ENCODE measurements around the gene ODC1.
A peak's percentile ranks its signal among the peaks of the same experiment; 100 is the strongest.

ODC1 gene

DNA sequence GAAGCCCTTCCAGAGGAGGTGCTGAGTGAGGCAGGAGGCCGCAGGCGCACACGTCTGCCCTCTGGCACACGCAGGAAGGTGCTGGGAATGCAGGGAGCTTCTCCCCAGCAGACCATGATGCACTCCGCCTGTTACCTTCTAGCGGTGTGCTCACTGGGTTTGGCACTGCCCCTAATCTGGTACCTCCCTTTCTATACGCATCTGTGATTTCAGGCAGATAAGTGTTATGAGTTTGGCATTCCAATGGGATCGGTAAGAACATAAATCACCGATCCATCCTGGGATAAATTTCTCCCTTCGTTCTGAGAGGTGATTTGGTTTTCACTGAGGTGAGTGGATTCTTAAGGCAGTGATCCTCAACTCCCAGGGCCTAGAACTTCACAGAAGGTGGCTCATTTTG, 34.6 kb downstream of the ODC1 start:
- DNase-seq = no peak

DNA sequence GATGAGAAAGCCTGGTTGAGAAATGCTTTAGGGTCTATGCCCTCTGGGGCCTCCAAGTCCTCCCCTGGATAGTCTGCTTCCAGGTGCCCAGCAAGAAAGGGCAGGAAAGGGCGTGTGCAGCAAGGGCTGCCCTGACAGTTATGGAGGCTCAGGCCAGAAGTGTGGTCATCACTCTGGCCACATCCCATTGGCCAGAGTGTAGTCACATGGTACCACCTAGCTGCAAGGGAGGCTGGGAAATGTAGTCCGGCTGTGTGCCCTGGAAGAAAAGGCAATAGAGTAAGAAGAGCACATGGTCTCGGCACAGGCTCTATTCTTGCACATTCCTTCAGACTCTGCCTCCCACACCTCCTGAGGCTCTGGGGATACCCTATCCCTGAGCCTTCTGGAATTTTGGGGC, 35.7 kb downstream of the ODC1 start:
- no peak for DNase-seq

DNA sequence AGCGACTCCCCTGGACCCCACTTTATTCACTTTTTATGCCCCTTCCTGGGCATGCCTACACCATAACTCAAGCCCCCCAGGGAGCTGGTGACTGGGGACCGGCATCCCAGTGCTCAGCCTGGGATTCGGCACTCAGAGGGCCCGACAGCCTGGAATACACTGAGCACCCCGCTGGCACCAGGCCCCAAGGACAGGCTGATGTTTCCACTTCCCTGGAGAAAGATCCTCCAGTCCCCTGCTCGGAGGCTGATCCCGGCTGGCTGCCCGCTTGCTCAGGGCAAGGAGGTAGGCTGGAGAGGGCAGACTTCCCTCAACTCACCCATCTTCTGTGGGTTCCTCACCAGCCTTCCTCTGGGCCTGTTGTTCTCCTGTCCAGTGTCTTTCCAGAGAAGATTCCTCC, 36.6 kb downstream of the ODC1 start:
- DNase-seq = no peak

DNA sequence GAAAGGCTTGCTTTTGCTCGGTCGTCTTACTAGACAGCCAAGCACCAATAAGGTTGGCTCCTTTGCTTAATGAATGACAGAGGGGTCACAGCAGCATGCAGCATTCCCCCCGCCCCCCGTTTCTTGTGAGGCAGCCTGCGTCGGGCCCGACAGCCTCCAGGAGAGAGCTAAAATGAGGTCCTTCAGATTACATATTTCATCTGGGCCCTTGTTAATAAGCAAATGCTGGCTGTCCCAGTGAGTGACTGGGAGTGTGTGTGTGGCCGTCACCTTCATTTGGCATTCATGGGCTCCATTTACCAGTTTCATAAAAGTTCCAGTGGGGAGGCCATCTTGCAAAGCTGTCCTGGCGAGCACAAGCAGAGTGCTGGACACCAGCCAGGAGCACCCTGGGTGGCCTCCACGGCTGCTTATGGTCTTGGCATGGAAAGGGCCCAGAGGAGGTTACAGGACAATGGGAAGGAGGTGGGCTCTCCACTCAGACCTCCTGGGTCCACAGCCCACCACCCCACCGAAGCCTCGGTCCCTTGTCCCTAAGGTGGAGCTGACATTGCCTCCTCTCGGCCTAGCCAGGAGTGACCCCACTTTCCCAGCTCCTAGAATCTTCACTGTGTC, 37.2 kb downstream of the ODC1 start:
- no peak for DNase-seq

DNA sequence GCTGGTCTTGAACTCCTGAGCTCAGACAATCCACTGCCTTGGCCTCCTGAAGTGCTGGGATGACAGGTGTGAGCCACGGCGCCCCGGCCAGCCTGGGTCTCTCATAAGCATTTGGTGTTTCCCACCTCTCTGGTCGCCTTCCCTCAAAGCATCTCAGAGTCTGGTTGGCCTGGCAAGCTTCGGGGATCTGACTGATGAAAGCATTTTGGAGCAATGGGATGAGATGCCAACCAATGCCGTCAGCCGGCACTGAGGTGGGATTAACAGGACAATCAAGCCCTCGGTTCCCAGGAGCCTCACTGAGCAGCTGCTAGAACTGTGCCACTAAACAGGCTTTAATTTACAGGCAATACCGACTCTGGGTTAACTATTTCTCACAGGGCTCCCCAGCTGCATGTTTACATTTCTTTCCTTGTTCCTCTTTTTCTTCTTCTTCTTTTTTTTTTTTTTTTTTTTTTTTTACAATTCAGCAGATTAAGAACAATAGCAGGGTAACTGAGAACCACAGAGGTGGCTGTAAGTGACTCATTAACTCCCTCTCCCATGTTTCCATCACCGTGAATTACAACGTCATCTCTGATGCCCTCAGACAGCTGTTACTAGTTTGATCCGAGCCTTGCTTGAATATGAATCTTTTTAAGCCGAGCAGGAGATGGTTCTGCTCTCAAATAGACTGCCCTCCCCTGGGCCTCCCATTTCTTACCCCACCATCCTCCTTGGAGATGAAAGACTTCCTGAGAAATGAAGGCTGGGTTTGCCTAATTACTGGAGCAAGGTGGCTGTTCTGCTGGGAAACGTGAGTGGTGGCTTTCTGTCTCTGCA, 37.9 kb downstream of the ODC1 start:
- DNase-seq = no peak

DNA sequence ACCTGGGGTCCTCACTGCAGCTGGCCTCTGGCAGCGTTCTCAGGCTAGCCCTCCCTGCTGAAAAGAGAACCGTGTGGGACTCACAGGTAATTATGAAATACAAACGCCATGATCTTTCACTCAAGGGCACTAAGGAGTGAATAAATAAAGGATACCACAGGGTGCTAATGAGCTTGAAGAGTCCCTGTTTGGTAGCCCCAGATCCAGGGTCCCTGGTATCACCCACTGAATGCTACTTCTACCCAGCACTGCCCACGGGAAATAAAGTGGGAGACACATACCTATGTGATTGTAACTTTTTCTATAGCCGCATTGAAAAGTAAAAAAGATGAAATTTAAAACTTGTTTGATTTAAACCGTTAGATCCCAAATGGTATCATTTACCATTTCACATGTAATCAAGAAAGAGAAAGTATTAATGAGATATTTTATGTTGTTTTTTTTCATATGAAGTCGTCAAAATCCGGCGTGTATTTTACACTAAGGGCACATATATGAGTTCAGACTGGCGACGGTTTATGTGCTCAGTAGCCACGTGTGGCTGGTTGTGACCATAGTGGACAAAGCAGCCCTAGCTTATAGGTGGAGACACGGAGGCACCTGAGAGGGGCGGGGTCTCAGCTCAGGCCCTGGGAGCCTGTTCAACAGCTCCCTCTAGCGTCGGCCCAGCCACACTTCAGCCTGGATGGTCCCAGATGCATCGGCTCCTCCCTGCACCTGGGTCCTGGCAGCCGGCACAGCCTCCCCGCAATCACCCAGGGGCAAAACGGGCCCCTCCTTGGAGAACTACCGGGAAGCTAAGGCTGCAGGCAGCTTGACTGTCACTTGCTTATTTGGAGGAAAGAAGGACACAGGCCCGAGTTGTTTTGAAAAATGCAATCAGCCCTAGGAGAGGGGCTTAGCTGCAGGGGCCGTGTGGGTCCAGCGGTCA, 39.2 kb downstream of the ODC1 start:
- DNase-seq = peak; percentile 76

DNA sequence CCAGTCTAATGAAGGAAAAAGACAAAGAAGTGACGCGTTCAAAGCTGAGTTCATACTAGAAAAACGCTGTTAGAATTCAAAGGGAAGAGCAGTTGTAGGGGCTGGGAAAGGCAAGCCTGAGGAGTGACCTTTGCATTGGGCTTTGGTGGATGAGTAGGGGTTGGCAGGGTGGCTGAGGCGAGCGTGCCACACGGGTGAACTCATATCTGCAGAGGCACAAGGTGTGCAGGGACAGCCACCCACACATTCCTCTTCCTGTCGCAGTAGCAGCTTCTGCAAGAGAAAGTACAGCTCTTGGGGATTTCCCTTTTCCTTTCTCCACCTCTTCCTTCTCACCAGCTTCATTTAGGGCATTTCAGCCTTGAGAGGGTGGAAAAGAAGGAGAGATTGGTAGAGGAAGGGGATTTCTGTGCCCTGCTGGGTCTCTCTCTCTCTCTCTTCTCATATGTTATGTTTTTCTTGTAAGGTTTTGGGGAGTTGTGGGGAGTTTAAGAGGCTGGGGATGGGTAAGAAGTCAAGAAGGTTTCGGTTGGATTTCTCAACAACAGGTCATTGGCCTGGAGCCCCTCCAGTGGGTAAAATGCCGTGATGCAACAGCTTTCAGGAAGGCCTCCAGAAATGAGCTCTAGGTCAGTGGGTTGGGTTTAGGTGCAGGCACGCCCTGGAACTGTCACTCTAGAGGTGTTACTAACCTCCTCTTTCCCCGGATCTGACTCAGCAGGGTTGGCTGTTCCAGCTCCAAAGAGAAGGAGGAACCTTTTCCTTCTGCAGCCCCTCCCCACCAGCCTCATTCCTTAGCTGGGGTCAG, 40.1 kb downstream of the ODC1 start:
- DNase-seq = no peak

DNA sequence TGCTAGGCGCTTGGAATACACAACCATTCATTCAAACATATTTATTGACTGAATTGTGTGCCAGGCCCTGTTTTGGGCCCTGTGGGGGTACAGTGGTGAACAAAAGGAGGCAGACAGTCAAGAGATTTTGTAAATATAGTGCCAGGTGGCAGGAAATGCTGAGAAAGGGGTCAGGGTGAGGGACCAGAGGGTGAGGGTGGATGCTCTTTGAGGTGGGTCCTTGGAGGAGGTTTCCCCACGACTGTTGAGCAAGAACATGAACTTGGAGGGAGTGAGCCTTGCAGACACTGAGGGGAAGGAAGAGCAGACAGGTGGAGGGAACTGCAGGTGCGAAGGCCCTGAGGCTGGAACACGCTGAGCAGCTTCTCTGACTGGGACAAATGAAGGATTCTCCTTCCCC, 40.7 kb downstream of the ODC1 start:
- DNase-seq = no peak

DNA sequence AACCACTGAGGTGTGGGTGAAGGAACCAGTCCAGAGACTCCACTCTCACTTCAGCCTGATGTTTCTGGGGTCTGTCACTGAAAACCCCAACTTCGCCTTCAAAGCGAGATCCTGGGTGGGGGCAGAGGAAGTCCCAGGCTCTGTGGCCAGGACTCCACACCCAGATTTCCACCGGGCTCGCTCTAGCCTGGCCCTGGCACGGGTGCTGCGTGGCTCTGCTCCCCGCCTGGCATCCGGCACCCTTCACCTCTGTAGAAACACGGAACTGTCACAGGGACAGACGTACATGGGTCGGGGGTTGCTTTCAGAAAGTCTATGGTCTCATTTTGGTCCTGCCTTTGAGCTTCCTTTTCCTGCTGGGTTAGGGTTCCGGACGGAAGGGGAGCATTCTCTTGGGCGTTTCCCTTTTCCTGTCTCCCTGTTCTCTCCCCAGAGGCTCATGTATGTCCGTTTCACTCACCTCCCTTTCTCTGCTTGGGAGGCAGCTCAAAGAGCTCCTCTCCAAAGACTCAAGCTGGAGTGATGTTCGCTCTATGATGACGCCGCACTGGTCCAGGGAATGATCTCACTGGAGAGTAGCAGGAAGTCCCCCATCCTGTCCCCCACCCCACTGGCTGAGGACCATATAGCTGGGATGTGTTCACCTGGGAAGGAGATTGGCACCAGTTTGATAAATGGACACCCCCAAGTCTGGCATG, 41.5 kb downstream of the ODC1 start:
- no peak for DNase-seq

DNA sequence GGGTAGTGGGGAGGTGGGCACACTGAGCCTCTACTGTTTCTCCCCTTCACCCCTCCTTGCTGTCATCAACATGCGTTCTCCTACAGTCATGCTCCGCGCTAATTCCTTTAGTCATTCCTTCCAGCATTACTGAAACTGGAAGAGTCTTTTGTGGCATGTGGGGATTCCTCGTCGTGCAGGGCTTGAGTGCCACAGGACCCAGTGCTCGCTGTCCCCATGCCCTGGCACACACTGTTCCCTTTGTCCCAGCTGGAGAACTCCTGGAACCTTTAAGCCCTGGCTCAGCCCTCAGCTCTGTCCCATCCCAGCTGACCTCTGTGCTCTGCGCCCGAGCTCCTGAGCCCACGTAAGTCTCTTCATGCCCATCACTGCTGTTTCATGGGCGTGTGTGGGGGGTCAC, 42.1 kb downstream of the ODC1 start:
- no peak for DNase-seq

DNA sequence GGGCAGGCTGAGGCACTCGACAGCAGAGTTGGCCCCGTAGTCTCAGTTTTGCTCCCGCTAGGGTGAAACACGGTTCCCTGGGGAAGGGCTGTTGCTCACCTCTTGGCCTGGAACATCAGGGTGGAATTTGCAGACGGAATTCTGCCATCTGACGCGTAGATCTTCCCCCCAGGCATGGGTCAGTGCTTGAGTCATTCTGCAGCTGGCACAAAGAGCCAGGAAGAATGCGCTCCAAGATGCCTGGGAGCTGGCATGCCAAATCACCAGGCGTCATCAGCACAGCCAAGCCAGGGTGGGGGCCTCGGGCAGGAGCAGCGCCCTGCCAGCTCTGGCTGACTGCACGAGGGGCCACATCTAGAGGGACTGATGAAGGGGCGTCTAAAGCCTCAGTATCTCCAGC, 42.7 kb downstream of the ODC1 start:
- no peak for DNase-seq

DNA sequence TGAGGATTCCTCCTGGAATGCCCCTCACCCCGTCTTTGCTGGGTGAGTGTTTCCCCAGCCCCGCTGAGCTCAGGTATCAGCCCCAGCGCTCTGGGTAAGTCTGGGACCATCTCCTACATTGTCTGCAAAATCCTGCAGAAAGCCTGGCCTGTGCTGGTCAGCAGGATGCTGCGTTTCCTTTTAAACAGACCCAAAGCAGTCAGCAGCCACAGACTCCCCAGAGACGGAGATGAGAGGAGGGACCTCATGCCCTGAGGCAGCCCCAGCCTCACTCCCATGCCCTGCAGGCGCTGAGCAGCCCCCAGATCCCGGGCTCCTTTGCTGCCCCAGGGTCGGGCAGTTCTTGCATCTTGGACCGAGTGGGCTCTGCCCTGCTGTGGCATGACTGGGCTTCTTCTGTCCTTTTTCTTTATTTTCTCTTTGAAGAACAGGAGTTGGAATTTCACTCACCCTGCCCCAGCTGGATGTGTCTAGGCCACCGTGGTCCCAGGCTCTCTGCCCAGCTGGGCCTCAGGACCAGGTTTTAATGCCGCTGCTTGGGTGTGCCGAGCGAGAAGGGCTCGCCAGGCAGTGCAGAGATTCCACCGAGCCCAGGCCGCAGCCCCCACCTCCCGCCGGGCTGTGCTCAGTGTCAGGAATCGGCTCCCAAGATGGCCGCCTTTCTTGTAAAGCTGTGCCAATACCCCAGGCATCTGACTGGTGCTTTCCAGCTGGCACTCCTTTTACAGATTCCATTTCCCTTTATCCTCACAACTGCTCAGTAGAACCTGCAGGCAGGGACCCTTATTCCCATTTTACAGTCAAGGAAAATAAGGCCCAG, 43.6 kb downstream of the ODC1 start:
- no peak for DNase-seq

DNA sequence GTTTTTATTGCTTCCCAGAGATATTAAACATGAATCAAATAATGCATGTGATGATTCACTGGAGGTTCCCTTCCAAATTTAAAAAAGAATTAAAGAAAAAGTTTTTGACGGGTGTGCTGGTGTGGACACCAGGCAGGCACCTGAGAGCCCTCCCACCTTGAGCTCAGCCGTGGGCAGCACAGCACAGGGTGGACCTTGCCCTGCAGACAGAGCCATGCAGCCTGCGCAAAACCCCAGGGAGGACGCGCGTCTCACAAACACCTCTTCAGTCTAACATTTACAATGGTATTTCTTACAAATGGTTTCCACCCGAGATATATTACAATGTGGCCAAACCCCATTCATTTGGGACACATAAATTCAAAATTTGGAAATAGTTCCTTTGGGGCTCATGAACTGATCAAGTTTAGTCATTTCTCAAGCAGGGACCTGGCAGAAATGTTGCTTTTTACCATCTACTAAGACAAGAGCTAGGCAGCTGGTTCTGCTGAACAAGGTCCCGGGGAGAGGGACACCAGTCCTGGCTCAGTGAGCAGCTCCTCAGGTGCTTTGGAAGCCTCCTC, 45.4 kb downstream of the ODC1 start:
- DNase-seq = no peak

DNA sequence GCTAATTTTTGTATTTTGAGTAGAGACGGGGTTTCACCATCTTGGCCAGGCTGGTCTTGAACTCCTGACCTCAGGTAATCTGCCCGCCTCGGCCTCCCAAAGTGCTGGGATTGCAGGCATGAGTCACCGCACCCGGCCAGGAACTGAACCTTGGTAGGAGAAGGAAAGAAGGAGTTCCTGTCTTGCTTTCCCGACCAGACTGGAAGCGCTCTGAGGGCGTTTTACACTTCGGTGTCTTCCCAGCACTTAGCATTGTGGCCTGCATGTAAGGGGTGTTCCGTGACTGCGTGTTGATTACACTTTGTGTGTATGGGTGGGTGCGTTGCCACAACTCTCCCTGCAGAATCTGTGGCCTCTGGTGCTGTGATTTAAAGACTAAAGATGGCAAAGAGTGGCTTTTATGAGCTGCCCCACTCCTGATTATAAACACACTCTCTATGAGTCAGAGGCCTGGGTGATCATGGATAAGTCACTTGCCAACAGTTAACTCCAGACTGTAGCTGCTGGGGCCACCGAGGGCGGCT, 46.0 kb downstream of the ODC1 start:
- no peak for DNase-seq

DNA sequence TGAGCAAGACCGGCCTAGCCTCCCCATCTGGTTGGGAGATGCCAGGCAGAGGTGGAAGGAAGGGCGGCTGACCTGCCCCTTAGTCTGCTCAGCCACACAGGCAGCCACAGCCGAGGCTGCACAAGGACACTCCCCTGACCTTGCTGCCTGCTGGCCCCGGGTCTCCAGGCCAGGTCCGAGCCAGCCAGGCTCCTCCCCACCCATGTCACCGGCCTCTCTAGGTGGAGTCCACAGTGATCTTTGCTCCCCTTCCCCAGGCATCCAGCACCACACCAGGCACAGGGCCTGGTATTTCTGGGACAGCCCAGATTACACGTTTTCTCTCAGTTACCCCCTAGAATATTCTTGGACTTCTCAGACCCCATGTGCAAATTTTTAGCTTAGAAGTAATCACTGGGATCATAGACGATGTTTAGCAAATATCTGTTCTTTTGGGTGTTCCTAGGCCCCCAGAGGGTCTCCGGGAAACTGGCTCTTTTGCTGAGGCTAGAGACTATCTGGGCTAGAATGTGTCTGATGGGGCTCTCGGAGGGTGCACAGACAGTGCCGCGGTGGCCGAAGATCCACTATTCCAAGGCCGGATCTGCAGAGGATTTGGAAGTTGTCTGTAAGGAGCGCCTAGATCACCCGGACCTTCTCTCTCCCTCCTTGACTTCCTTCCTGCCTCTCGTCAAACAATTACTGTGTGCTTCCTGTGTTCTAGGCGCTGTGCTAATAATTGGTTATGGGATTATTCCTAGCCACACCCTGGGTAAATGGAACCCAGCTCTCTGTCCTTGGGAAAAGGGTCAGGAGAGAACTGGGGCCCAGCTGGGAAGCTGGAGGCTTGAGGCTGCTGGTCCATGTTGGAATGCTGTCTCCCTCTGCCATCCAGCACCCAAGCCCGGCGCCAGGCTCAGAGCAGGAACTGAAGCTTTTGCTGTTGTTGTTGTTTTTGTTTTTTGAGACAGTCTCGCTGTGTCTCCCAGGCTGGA, 46.9 kb downstream of the ODC1 start:
- no peak for DNase-seq

DNA sequence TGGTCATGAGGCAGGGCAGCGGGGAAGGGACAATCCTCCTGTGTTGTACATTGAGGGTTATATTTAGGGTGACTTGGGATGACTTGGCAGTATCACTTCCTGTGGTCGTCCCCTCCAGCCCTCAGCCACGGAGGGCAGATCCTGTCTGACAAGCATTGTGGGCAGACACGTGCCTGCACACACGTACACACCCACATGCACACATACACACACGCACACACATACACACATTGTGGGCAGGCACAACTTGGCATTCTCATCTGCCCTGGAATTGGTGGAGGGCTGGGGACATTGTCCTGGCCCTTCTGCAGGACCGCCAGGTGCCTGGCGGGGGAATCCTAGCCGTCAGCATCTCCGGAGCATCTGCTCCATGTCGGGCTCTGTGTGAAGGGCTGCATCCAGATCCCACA, 47.6 kb downstream of the ODC1 start:
- DNase-seq = no peak

DNA sequence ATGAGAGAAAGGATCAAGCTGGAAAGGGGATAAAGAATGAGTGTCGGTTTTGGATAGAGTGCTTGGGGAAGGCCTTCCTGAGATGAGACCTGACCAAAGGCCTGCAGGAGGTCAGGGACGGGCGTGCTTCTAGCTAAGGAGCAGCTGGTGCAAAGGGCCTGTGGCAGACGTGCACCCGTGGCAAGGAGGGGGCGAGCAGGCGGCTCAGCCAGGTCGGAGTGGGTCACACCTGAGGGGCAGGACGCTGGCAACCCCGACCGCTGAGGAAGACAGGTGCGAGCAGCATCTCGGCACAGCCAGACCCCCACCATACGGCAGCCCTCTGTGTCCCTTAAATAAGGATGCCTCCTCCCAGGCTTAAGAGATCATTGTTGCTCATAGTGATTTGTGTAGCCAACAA, 48.1 kb downstream of the ODC1 start:
- DNase-seq = no peak

DNA sequence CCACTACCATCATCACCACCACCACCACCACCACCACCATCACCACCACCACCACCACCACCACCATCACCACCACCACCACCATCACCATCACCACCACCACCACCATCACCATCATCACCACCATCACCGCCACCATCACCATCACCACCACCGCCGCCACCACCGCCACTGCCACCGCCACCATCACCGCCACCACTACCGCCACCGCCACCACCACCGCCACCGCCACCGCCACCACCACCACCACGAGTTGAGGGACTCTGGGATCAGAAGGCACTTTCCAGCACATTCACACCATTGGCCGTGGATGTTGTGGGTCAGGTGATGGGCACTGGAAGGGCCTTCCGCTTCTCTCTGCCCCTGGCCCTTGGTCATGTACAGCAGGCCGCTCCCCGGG, 48.8 kb downstream of the ODC1 start:
- DNase-seq = no peak

DNA sequence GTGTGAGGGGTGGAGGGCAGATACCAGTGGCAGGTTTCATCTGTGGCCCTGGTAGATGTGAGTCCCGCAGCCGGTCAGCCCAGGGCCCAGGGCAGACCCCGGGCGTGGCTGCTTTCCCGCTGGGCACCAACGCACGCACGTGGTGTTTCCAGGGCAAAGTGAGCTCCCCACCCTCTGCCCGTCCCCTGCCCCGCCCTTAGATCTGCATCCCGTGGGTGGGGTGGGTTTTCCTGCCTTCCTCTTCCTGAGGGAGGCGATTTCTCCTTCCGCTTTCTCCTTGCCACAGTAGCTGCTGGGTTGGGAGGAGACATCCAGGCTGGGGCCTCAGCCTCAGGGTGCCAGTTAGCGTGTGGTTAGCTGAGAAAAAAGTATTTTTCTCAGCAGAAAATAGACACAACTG, 49.6 kb downstream of the ODC1 start:
- DNase-seq = no peak

Measured in NCI-H1417 treated with DMSO at 0.1 percent for 48 hours (cell line).